PFSK-1 (cell line): Measurements from ENCODE around the gene MGAT2.

ENCODE experiments used
- POLR2AphosphoS5 ChIP-seq: IDR thresholded peaks from 2 replicates; pipeline ENCODE4 v1.6.1; 2012; ENCODE audit warnings: low read depth, mild to moderate bottlenecking, control low read depth, low read length, moderate library complexity
- SIN3A ChIP-seq: IDR thresholded peaks from 2 replicates; pipeline ENCODE4 v1.6.1; 2012; ENCODE audit warnings: mild to moderate bottlenecking, low read length, moderate library complexity, borderline replicate concordance; ENCODE audit not compliant: insufficient read depth

GRCh38 chr14:49670475-49670874 is 49.9 kb downstream of the MGAT2 start:
- TF ChIP-seq POLR2AphosphoS5 (no peak), SIN3A (no peak)
